ENCODE results near the gene SCARB1. TPM values are rescaled to one million over a fixed set of nuclear protein-coding genes. Genes with fewer than 3 reads are reported as not detected.
A peak's percentile ranks its signal among the peaks of the same experiment; 100 is the strongest.

Gene SCARB1
- total RNA-seq, 6 experiments from 2014 or later, result 128 to 359 (median 214) TPM

- Histone ChIP-seq H3K4me1 (peaks cover 0 to 32% (median 15%) of the 10 kb centered on the region in 4 donors), H3K36me3 (peaks cover 0 to 31% (median 18%) of the 10 kb centered on the region in 4 donors), H3K27ac (peak overlapping the region; percentile 44 to 81 (median 71)), H3K27me3 (no peaks in the 10 kb centered on the region), H3K4me3 (no peak overlapping the region), H3K9me3 (no peaks in the 10 kb centered on the region)
- TF ChIP-seq CTCF (IDR thresholded peaks at IDR 0.05), result no peak
- TF ChIP-seq POLR2A (IDR thresholded peaks at IDR 0.05), result no peak
- no peak for DNase-seq
- intact Hi-C loops (cut with DNase I), result no loop called here
- 73% methylated on average over 7 of the region's 15 CpGs for WGBS (ENCODE audit: insufficient coverage, low coverage, low lambda C conversion rate, missing lambda C conversion rate)
- ATAC-seq, result peak in 1 of 4 donors; percentile 6
Observed at GRCh38 chr12:124816295-124816854, 47.3 kb downstream of the SCARB1 start.

GRCh38 chr12:124814741-124815613 lies 48.7 kb downstream of the SCARB1 start:
- no peak for TF ChIP-seq POLR2A (IDR thresholded peaks at IDR 0.05)
- no peak for TF ChIP-seq CTCF (IDR thresholded peaks at IDR 0.05)
- H3K9me3 ChIP-seq, result no peaks in the 10 kb centered on the region
- H3K4me1 ChIP-seq, result peaks cover 0 to 22% (median 9%) of the 10 kb centered on the region in 4 donors
- H3K27ac ChIP-seq, result peak overlapping the region; percentile 33 to 81 (median 71)
- H3K36me3 ChIP-seq, result peaks cover 0 to 37% (median 21%) of the 10 kb centered on the region in 4 donors
- 27% methylated on average over 7 of the region's 38 CpGs for WGBS (ENCODE audit: insufficient coverage, low coverage, low lambda C conversion rate, missing lambda C conversion rate)
- H3K27me3 ChIP-seq, result no peaks in the 10 kb centered on the region
- ATAC-seq (peak; percentile 70 to 75 (median 70)), DNase-seq (peak in 1 of 3 donors; percentile 54)
- intact Hi-C loops (cut with DNase I), result no loop called here
- H3K4me3 ChIP-seq, result no peak overlapping the region

- H3K27ac ChIP-seq, result peak overlapping the region in 1 of 3 donors; percentile 73
Observed at GRCh38 chr12:124813782-124814181, 49.9 kb downstream of the SCARB1 start.

GRCh38 chr12:124812979-124813378 lies 50.7 kb downstream of the SCARB1 start:
- Histone ChIP-seq H3K27me3 (no peaks in the 10 kb centered on the region), H3K27ac (no peak overlapping the region), H3K9me3 (no peaks in the 10 kb centered on the region), H3K36me3 (peaks cover 0 to 45% (median 23%) of the 10 kb centered on the region in 4 donors), H3K4me3 (no peak overlapping the region), H3K4me1 (peaks cover 0 to 14% (median 6%) of the 10 kb centered on the region in 4 donors)
- ATAC-seq (no peak), DNase-seq (no peak)
- no peak for TF ChIP-seq CTCF (IDR thresholded peaks at IDR 0.05)
- TF ChIP-seq POLR2A (IDR thresholded peaks at IDR 0.05), result no peak
- intact Hi-C loops (cut with DNase I), result no loop called here
- WGBS (ENCODE audit: insufficient coverage, low coverage, low lambda C conversion rate, missing lambda C conversion rate), result 75% methylated on average over 1 of the region's 2 CpGs

More at GRCh38 chr12:124813782-124814181, 49.9 kb downstream of the SCARB1 start:
- whole genome bisulfite sequencing (ENCODE audit: insufficient coverage, low coverage, low lambda C conversion rate, missing lambda C conversion rate), result 65% methylated on average over 2 of the region's 3 CpGs
- no peaks in the 10 kb centered on the region for H3K9me3 ChIP-seq
- no peak overlapping the region for H3K4me3 ChIP-seq
- H3K27me3 ChIP-seq, result no peaks in the 10 kb centered on the region
- peaks cover 0 to 42% (median 23%) of the 10 kb centered on the region in 4 donors for H3K36me3 ChIP-seq
- no peak for DNase-seq
- intact Hi-C loops (cut with DNase I), result no loop called here
- peaks cover 0 to 14% (median 6%) of the 10 kb centered on the region in 4 donors for H3K4me1 ChIP-seq
- no peak for TF ChIP-seq POLR2A (IDR thresholded peaks at IDR 0.05)
- no peak for TF ChIP-seq CTCF (IDR thresholded peaks at IDR 0.05)
- ATAC-seq, result no peak

Measured in right lobe of liver (tissue), 6 donors.